ENCODE measurements around the gene SLC35E3.

- TF ChIP-seq CTCF (IDR thresholded peaks at IDR 0.05) (no peak), POLR2AphosphoS5 (IDR thresholded peaks at IDR 0.05) (no peak)
Observed at GRCh38 chr12:68785823-68786222, 39.8 kb downstream of the SLC35E3 start.

Measured in breast epithelium (tissue), 3 donors.